ENCODE data around the gene PARD3B. TPM values are rescaled to one million over a fixed set of nuclear protein-coding genes. Genes with fewer than 3 reads are reported as not detected.

The PARD3B gene
- total RNA-seq, 2 experiments from 2014 or later, result 0.11 to 0.88 TPM

GRCh38 chr2:205189301-205189700 is 644.0 kb downstream of the PARD3B start:
- H3K9me3 Mint-ChIP-seq, result no peaks in the 10 kb centered on the region

GRCh38 chr2:205190528-205190927 is 645.3 kb downstream of the PARD3B start:
- no peak for DNase-seq
- POLR2A ChIA-PET, result no interaction called here
- no peak for TF ChIP-seq CTCF (IDR thresholded peaks at IDR 0.05)
- no peaks in the 10 kb centered on the region for H3K9me3 Mint-ChIP-seq
- no peak overlapping the region for H3K4me3 Mint-ChIP-seq
- H3K27ac Mint-ChIP-seq, result no peak overlapping the region
- H3K27me3 Mint-ChIP-seq, result no peaks in the 10 kb centered on the region
- H3K4me1 Mint-ChIP-seq (ENCODE audit: low read depth), result no peaks in the 10 kb centered on the region
- H3K36me3 Mint-ChIP-seq (ENCODE audit: low read depth), result no peaks in the 10 kb centered on the region
- intact Hi-C loops (cut with micrococcal nuclease), result no loop called here
- CTCF ChIA-PET, result no interaction called here
- no peak for ATAC-seq

More at GRCh38 chr2:205189301-205189700, 644.0 kb downstream of the PARD3B start:
- no peak overlapping the region for H3K4me3 Mint-ChIP-seq
- H3K36me3 Mint-ChIP-seq (ENCODE audit: low read depth), result no peaks in the 10 kb centered on the region
- no peak for ATAC-seq
- no peak for TF ChIP-seq CTCF (IDR thresholded peaks at IDR 0.05)
- H3K27ac Mint-ChIP-seq, result no peak overlapping the region
- no peaks in the 10 kb centered on the region for H3K4me1 Mint-ChIP-seq (ENCODE audit: low read depth)
- CTCF ChIA-PET, result no interaction called here
- intact Hi-C loops (cut with micrococcal nuclease), result no loop called here
- no peaks in the 10 kb centered on the region for H3K27me3 Mint-ChIP-seq
- POLR2A ChIA-PET, result no interaction called here
- no peak for DNase-seq

- H3K36me3 Mint-ChIP-seq (ENCODE audit: low read depth), result no peaks in the 10 kb centered on the region
- CTCF ChIA-PET, result no interaction called here
- no peak overlapping the region for H3K27ac Mint-ChIP-seq
- POLR2A ChIA-PET, result no interaction called here
- TF ChIP-seq CTCF (IDR thresholded peaks at IDR 0.05), result no peak
- no peaks in the 10 kb centered on the region for H3K9me3 Mint-ChIP-seq
- intact Hi-C loops (cut with micrococcal nuclease), result no loop called here
- H3K4me3 Mint-ChIP-seq, result no peak overlapping the region
- no peaks in the 10 kb centered on the region for H3K27me3 Mint-ChIP-seq
- ATAC-seq (no peak), DNase-seq (no peak)
- peaks cover 8% of the 10 kb centered on the region for H3K4me1 Mint-ChIP-seq (ENCODE audit: low read depth)
Observed at GRCh38 chr2:205193125-205193835, 648.0 kb downstream of the PARD3B start.

GRCh38 chr2:205193836-205194228 is 648.6 kb downstream of the PARD3B start:
- ChIA-PET CTCF (no interaction called here), POLR2A (no interaction called here)
- no peak for TF ChIP-seq CTCF (IDR thresholded peaks at IDR 0.05)
- intact Hi-C loops (cut with micrococcal nuclease), result no loop called here
- Mint-ChIP-seq H3K36me3 (ENCODE audit: low read depth) (no peaks in the 10 kb centered on the region), H3K27ac (no peak overlapping the region), H3K4me1 (ENCODE audit: low read depth) (peaks cover 8% of the 10 kb centered on the region), H3K9me3 (no peaks in the 10 kb centered on the region), H3K4me3 (no peak overlapping the region), H3K27me3 (no peaks in the 10 kb centered on the region)
- DNase-seq (no peak), ATAC-seq (no peak)

- Mint-ChIP-seq H3K4me1 (ENCODE audit: low read depth) (peaks cover 8% of the 10 kb centered on the region), H3K9me3 (no peaks in the 10 kb centered on the region), H3K27ac (no peak overlapping the region), H3K36me3 (ENCODE audit: low read depth) (no peaks in the 10 kb centered on the region), H3K27me3 (no peaks in the 10 kb centered on the region), H3K4me3 (no peak overlapping the region)
- DNase-seq, result peak; percentile 48
- ChIA-PET POLR2A (no interaction called here), CTCF (no interaction called here)
- ATAC-seq, result peak; percentile 55
- no peak for TF ChIP-seq CTCF (IDR thresholded peaks at IDR 0.05)
- intact Hi-C loops (cut with micrococcal nuclease), result no loop called here
Observed at GRCh38 chr2:205197468-205198139, 652.3 kb downstream of the PARD3B start.
